Activated CD8-positive, alpha-beta memory T cell treated with anti-CD3 and anti-CD28 coated beads, Interleukin-2, amount 10 ng/mL, durations not matched to agents 7 days and 5 days (primary cell): ENCODE results near the gene PSMG3. TPM values are rescaled to one million over a fixed set of nuclear protein-coding genes. Genes with fewer than 3 reads are reported as not detected.

Experiments
- ATAC-seq: fragments of 150-1000 bp; cut with Tn5 transposase; one replicate; pipeline ENCODE4 v1.10.0; 2021; ENCODE audit warnings: moderate library complexity
- CTCF ChIA-PET: fragments of 350-600 bp; sonication (Branson Sonifier 250); formaldehyde crosslinking; loops from one replicate; lab custom pipeline; 2021; ENCODE audit warnings: antibody characterized with exemption; lab: Charles Lee
- DNase-seq: peaks from one replicate; pipeline ENCODE4 v3.0.0-alpha.2; 2020
- H3K27ac Mint-ChIP-seq: one replicate; pipeline ENCODE4 v1.8.0; 2021; ENCODE audit warnings: mild to moderate bottlenecking, mixed read lengths
- H3K27me3 Mint-ChIP-seq: one replicate; pipeline ENCODE4 v1.8.0; 2021; ENCODE audit warnings: mixed read lengths
- H3K36me3 Mint-ChIP-seq: one replicate; pipeline ENCODE4 v1.8.0; 2021; ENCODE audit warnings: mild to moderate bottlenecking, mixed read lengths
- H3K4me1 Mint-ChIP-seq: one replicate; pipeline ENCODE4 v1.8.0; 2021; ENCODE audit warnings: mixed read lengths
- H3K4me3 Mint-ChIP-seq: one replicate; pipeline ENCODE4 v1.8.0; 2021; ENCODE audit warnings: mild to moderate bottlenecking, moderate library complexity, mixed read lengths
- H3K9me3 Mint-ChIP-seq: one replicate; pipeline ENCODE4 v1.8.0; 2022; ENCODE audit warnings: low read depth, mixed read lengths
- total RNA-seq, 2 experiments: library from RNA; stranded (reverse); gene quantifications; one replicate each; pipeline ENCODE4 v1.2.3, GENCODE V29; 2021

PSMG3 gene
- total RNA-seq, 2 experiments from 2014 or later: 37.2 to 37.9 TPM

- H3K36me3 Mint-ChIP-seq: no peaks in the 10 kb centered on the region
- H3K4me3 Mint-ChIP-seq: no peak overlapping the region
These were observed 32.6 kb upstream of the PSMG3 start for GRCh38 chr7:1602386-1602785.

GRCh38 chr7:1601956-1602355 is 32.1 kb upstream of the PSMG3 start:
- H3K4me1 Mint-ChIP-seq: no peaks in the 10 kb centered on the region
- no peak overlapping the region for H3K4me3 Mint-ChIP-seq
- no peak for ATAC-seq
- peaks cover 4% of the 10 kb centered on the region for H3K27me3 Mint-ChIP-seq
- DNase-seq: no peak
- no peaks in the 10 kb centered on the region for H3K36me3 Mint-ChIP-seq
- CTCF ChIA-PET: no interaction called here
- H3K9me3 Mint-ChIP-seq: no peaks in the 10 kb centered on the region
- H3K27ac Mint-ChIP-seq: no peak overlapping the region

More at GRCh38 chr7:1602386-1602785, 32.6 kb upstream of the PSMG3 start:
- H3K27me3 Mint-ChIP-seq: peaks cover 4% of the 10 kb centered on the region
- H3K4me1 Mint-ChIP-seq: no peaks in the 10 kb centered on the region
- ATAC-seq (no peak), DNase-seq (no peak)
- no peaks in the 10 kb centered on the region for H3K9me3 Mint-ChIP-seq
- CTCF ChIA-PET: no interaction called here
- no peak overlapping the region for H3K27ac Mint-ChIP-seq

- Mint-ChIP-seq H3K27me3 (no peaks in the 10 kb centered on the region), H3K9me3 (no peaks in the 10 kb centered on the region), H3K36me3 (no peaks in the 10 kb centered on the region), H3K4me3 (no peak overlapping the region), H3K27ac (no peak overlapping the region), H3K4me1 (no peaks in the 10 kb centered on the region)
- CTCF ChIA-PET: no interaction called here
- no peak for DNase-seq
- no peak for ATAC-seq
These were observed 30.0 kb upstream of the PSMG3 start for GRCh38 chr7:1599640-1600395.

- H3K36me3 Mint-ChIP-seq: no peaks in the 10 kb centered on the region
- no peak for ATAC-seq
- H3K4me3 Mint-ChIP-seq: no peak overlapping the region
- no peak overlapping the region for H3K27ac Mint-ChIP-seq
- no peaks in the 10 kb centered on the region for H3K27me3 Mint-ChIP-seq
- H3K9me3 Mint-ChIP-seq: no peaks in the 10 kb centered on the region
- H3K4me1 Mint-ChIP-seq: no peaks in the 10 kb centered on the region
- no peak for DNase-seq
- CTCF ChIA-PET: no interaction called here
These were observed 29.3 kb upstream of the PSMG3 start for GRCh38 chr7:1598961-1599639.

GRCh38 chr7:1598286-1598685 is 28.5 kb upstream of the PSMG3 start:
- H3K27ac Mint-ChIP-seq: no peak overlapping the region
- no peaks in the 10 kb centered on the region for H3K4me1 Mint-ChIP-seq
- no peaks in the 10 kb centered on the region for H3K36me3 Mint-ChIP-seq
- no peaks in the 10 kb centered on the region for H3K9me3 Mint-ChIP-seq
- CTCF ChIA-PET: no interaction called here
- DNase-seq (no peak), ATAC-seq (no peak)
- no peak overlapping the region for H3K4me3 Mint-ChIP-seq
- peaks cover 2% of the 10 kb centered on the region for H3K27me3 Mint-ChIP-seq

GRCh38 chr7:1597791-1598190 is 28.0 kb upstream of the PSMG3 start:
- H3K4me1 Mint-ChIP-seq: no peaks in the 10 kb centered on the region
- no peak overlapping the region for H3K27ac Mint-ChIP-seq
- peaks cover 7% of the 10 kb centered on the region for H3K27me3 Mint-ChIP-seq
- no peak for DNase-seq
- H3K9me3 Mint-ChIP-seq: no peaks in the 10 kb centered on the region
- ATAC-seq: no peak
- H3K36me3 Mint-ChIP-seq: no peaks in the 10 kb centered on the region
- no peak overlapping the region for H3K4me3 Mint-ChIP-seq
- CTCF ChIA-PET: no interaction called here

GRCh38 chr7:1597066-1597760 is 27.4 kb upstream of the PSMG3 start:
- H3K27ac Mint-ChIP-seq: no peak overlapping the region
- H3K9me3 Mint-ChIP-seq: no peaks in the 10 kb centered on the region
- H3K27me3 Mint-ChIP-seq: peaks cover 13% of the 10 kb centered on the region
- no peaks in the 10 kb centered on the region for H3K36me3 Mint-ChIP-seq
- H3K4me3 Mint-ChIP-seq: no peak overlapping the region
- no peak for DNase-seq
- ATAC-seq: no peak
- H3K4me1 Mint-ChIP-seq: peaks cover 4% of the 10 kb centered on the region
- CTCF ChIA-PET: no interaction called here

GRCh38 chr7:1596181-1597043 is 26.6 kb upstream of the PSMG3 start:
- CTCF ChIA-PET: no interaction called here
- peaks cover 20% of the 10 kb centered on the region for H3K27me3 Mint-ChIP-seq
- H3K36me3 Mint-ChIP-seq: no peaks in the 10 kb centered on the region
- no peak for DNase-seq
- no peaks in the 10 kb centered on the region for H3K9me3 Mint-ChIP-seq
- H3K4me1 Mint-ChIP-seq: peaks cover 7% of the 10 kb centered on the region
- H3K27ac Mint-ChIP-seq: no peak overlapping the region
- no peak for ATAC-seq
- H3K4me3 Mint-ChIP-seq: no peak overlapping the region

GRCh38 chr7:1595636-1596035 is 25.8 kb upstream of the PSMG3 start:
- Mint-ChIP-seq H3K27ac (no peak overlapping the region), H3K9me3 (no peaks in the 10 kb centered on the region), H3K4me3 (no peak overlapping the region), H3K4me1 (peaks cover 7% of the 10 kb centered on the region), H3K36me3 (no peaks in the 10 kb centered on the region), H3K27me3 (peaks cover 28% of the 10 kb centered on the region)
- CTCF ChIA-PET: no interaction called here
- ATAC-seq: no peak
- no peak for DNase-seq

- Mint-ChIP-seq H3K27ac (no peak overlapping the region), H3K27me3 (peaks cover 34% of the 10 kb centered on the region), H3K4me3 (no peak overlapping the region), H3K9me3 (no peaks in the 10 kb centered on the region), H3K36me3 (no peaks in the 10 kb centered on the region), H3K4me1 (peaks cover 7% of the 10 kb centered on the region)
- CTCF ChIA-PET: no interaction called here
- ATAC-seq: no peak
- DNase-seq: no peak
These were observed 25.2 kb upstream of the PSMG3 start for GRCh38 chr7:1595027-1595426.

- peaks cover 7% of the 10 kb centered on the region for H3K4me1 Mint-ChIP-seq
- H3K27ac Mint-ChIP-seq: no peak overlapping the region
- CTCF ChIA-PET: no interaction called here
- H3K9me3 Mint-ChIP-seq: peaks cover 2% of the 10 kb centered on the region
- peaks cover 34% of the 10 kb centered on the region for H3K27me3 Mint-ChIP-seq
- ATAC-seq (no peak), DNase-seq (no peak)
- no peaks in the 10 kb centered on the region for H3K36me3 Mint-ChIP-seq
- no peak overlapping the region for H3K4me3 Mint-ChIP-seq
These were observed 24.1 kb upstream of the PSMG3 start for GRCh38 chr7:1593904-1594421.

GRCh38 chr7:1593091-1593866 is 23.4 kb upstream of the PSMG3 start:
- ATAC-seq (no peak), DNase-seq (no peak)
- Mint-ChIP-seq H3K4me1 (peaks cover 7% of the 10 kb centered on the region), H3K36me3 (no peaks in the 10 kb centered on the region), H3K4me3 (no peak overlapping the region), H3K27ac (no peak overlapping the region), H3K27me3 (peaks cover 34% of the 10 kb centered on the region), H3K9me3 (peaks cover 2% of the 10 kb centered on the region)
- CTCF ChIA-PET: no interaction called here
